SK-N-SH treated with all-trans-retinoic acid at 6 μM for 48 hours (cell line): Measurements from ENCODE around the gene BABAM2.

Experiments
- OSR1 ChIP-seq: fragments of 250-450 bp; sonication (Bioruptor Pico); IDR thresholded peaks from 2 replicates; pipeline ENCODE4 v1.8.0; 2022; ENCODE audit warnings: moderate library complexity, mild to moderate bottlenecking, inconsistent platforms
- PPARA ChIP-seq: fragments of 250-450 bp; sonication (Bioruptor Pico); IDR thresholded peaks from 2 replicates; pipeline ENCODE4 v1.5.0; 2020; ENCODE audit warnings: mild to moderate bottlenecking, borderline replicate concordance
- RARB ChIP-seq: fragments of 250-450 bp; sonication (Bioruptor Pico); IDR thresholded peaks from 2 replicates; pipeline ENCODE4 v1.8.0; 2021; ENCODE audit warnings: mild to moderate bottlenecking, moderate library complexity
- TF ChIP-seq, protein P1 (sequence below): fragments of 250-450 bp; sonication (Bioruptor Pico); IDR thresholded peaks from 2 replicates; pipeline ENCODE4 v1.8.0; 2021; ENCODE audit warnings: low read depth, mild to moderate bottlenecking, moderate library complexity, borderline replicate concordance
- TF ChIP-seq, protein P2 (sequence below): fragments of 250-450 bp; sonication (Bioruptor Pico); IDR thresholded peaks from 2 replicates; pipeline ENCODE4 v1.8.0; 2020; ENCODE audit warnings: mild to moderate bottlenecking, moderate library complexity, borderline replicate concordance

DNA sequence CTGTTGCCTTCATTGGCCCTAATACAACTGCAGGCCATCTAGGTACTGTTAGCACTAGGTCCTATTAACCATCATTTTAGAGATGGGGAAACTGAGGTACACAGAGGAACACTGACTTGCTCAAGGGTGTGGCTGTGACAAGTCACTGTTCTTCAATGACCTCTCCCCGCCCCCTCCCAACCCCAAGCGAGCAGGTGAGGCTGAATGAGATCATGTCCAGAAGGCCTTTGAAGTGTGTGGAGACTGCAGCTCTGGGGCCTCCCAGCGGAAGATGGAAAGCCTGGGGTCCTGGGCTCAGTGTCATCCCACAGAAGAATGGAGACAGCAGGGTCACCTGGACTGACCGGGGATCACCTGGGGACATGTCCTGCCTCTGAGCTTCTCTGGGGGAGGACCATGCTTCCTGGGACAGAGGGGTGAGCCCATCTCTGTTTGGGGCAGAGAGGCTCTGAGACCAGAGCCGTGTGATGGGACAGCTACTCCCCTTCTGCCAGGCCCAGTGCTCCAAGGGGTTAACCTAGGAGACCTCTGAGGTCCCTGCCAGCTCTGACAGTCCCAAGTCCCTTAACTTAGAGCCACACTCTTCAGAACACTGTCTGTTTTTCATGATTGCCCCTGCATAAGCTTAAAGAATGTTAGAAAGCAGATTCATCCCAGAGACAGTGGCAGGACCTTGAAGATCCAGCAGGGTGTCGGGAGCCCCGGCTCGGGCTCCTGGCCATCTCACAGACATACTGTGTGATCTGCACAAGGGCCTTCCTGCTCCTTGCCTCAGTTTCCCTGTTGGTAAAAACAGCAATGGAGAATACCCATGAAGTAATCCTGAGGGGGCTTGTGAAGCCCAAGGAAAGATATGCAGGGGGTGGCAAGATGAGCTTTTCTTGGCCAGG, 485.5 kb downstream of the BABAM2 start:
- no peak for TF ChIP-seq RARB (CRISPR knock-in tag)
- TF ChIP-seq, protein P1, sequence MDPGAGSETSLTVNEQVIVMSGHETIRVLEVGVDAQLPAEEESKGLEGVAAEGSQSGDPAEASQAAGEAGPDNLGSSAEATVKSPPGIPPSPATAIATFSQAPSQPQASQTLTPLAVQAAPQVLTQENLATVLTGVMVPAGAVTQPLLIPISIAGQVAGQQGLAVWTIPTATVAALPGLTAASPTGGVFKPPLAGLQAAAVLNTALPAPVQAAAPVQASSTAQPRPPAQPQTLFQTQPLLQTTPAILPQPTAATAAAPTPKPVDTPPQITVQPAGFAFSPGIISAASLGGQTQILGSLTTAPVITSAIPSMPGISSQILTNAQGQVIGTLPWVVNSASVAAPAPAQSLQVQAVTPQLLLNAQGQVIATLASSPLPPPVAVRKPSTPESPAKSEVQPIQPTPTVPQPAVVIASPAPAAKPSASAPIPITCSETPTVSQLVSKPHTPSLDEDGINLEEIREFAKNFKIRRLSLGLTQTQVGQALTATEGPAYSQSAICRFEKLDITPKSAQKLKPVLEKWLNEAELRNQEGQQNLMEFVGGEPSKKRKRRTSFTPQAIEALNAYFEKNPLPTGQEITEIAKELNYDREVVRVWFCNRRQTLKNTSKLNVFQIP (CRISPR knock-in tag) = no peak
- TF ChIP-seq PPARA (CRISPR knock-in tag) = no peak
- TF ChIP-seq, protein P2, sequence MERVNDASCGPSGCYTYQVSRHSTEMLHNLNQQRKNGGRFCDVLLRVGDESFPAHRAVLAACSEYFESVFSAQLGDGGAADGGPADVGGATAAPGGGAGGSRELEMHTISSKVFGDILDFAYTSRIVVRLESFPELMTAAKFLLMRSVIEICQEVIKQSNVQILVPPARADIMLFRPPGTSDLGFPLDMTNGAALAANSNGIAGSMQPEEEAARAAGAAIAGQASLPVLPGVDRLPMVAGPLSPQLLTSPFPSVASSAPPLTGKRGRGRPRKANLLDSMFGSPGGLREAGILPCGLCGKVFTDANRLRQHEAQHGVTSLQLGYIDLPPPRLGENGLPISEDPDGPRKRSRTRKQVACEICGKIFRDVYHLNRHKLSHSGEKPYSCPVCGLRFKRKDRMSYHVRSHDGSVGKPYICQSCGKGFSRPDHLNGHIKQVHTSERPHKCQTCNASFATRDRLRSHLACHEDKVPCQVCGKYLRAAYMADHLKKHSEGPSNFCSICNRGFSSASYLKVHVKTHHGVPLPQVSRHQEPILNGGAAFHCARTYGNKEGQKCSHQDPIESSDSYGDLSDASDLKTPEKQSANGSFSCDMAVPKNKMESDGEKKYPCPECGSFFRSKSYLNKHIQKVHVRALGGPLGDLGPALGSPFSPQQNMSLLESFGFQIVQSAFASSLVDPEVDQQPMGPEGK = no peak
- no peak for TF ChIP-seq OSR1 (CRISPR knock-in tag)
